Measurements from ENCODE around the gene PRSS16.
A peak's percentile ranks its signal among the peaks of the same experiment; 100 is the strongest.
"Not testable (repeated sequence)": the region's sequence is repeated elsewhere in the genome, so short reads cannot be mapped to it uniquely, and the experiment has no call there.

Gene PRSS16

GRCh38 chr6:27242589-27243265, 4.8 kb upstream of the PRSS16 start:
- no peak for DNase-seq

- no peak for DNase-seq
Measured at GRCh38 chr6:27248783-27249182, 1.3 kb downstream of the PRSS16 start.

GRCh38 chr6:27250277-27251111, 3.0 kb downstream of the PRSS16 start:
- no peak for DNase-seq

GRCh38 chr6:27251112-27251605, 3.7 kb downstream of the PRSS16 start:
- DNase-seq = peak; percentile 65

- DNase-seq = peak; percentile 75
Measured at GRCh38 chr6:27251606-27252251, 4.2 kb downstream of the PRSS16 start.

GRCh38 chr6:27254566-27254965, 7.1 kb downstream of the PRSS16 start:
- DNase-seq = no peak

GRCh38 chr6:27255866-27256265, 8.4 kb downstream of the PRSS16 start:
- DNase-seq = no peak

GRCh38 chr6:27260369-27260768, 12.9 kb downstream of the PRSS16 start:
- DNase-seq = peak; percentile 53

GRCh38 chr6:27260836-27261375, 13.4 kb downstream of the PRSS16 start:
- peak; percentile 33 for DNase-seq

- no peak for DNase-seq
Measured at GRCh38 chr6:27263886-27264285, 16.4 kb downstream of the PRSS16 start.

GRCh38 chr6:27267003-27267402, 19.5 kb downstream of the PRSS16 start:
- not testable (repeated sequence) for DNase-seq

GRCh38 chr6:27267857-27268434, 20.4 kb downstream of the PRSS16 start:
- peak; percentile 68 for DNase-seq

GRCh38 chr6:27268803-27269202, 21.3 kb downstream of the PRSS16 start:
- no peak for DNase-seq

GRCh38 chr6:27273783-27274182, 26.3 kb downstream of the PRSS16 start:
- no peak for DNase-seq

GRCh38 chr6:27275025-27275956, 27.8 kb downstream of the PRSS16 start:
- no peak for DNase-seq

- DNase-seq = no peak
Measured at GRCh38 chr6:27279513-27280063, 32.1 kb downstream of the PRSS16 start.

GRCh38 chr6:27280064-27280539, 32.6 kb downstream of the PRSS16 start:
- DNase-seq = peak; percentile 87

GRCh38 chr6:27280540-27281000, 33.1 kb downstream of the PRSS16 start:
- no peak for DNase-seq

GRCh38 chr6:27281105-27281539, 33.6 kb downstream of the PRSS16 start:
- DNase-seq = no peak

- no peak for DNase-seq
Measured at GRCh38 chr6:27281569-27281968, 34.1 kb downstream of the PRSS16 start.

GRCh38 chr6:27283279-27283678, 35.8 kb downstream of the PRSS16 start:
- DNase-seq = peak; percentile 64
